Thyroid gland (tissue), 4 donors: ENCODE results near the gene CFAP299. TPM values are rescaled to one million over a fixed set of nuclear protein-coding genes. Genes with fewer than 3 reads are reported as not detected.

Experiments used
- DNase-seq, 2 donors: peaks; one replicate each; pipeline ENCODE4 v3.0.0-alpha.2; 2019
- H3K27ac ChIP-seq, 3 donors: fragments of 200-600 bp; sonication (generic); 1 replicate in 2 of 3; 2 replicates in 1 of 3; pipeline ENCODE4 v1.5.1; 2016 to 2019; ENCODE audit warnings: mild to moderate bottlenecking in 1 of 3, moderate library complexity in 1 of 3
- H3K27me3 ChIP-seq: fragments of 200-600 bp; sonication (generic); one replicate; pipeline ENCODE4 v1.5.1; 2019
- H3K36me3 ChIP-seq, 2 donors: fragments of 200-600 bp; sonication (generic); one replicate each; pipeline ENCODE4 v1.5.1; 2016 to 2019
- H3K4me1 ChIP-seq, 2 donors: fragments of 200-600 bp; sonication (generic); one replicate each; pipeline ENCODE4 v1.5.1; 2017 to 2019
- H3K4me3 ChIP-seq, 3 donors: fragments of 200-600 bp; sonication (generic); replicated peaks in 1 of 3; 1 replicate in 2 of 3; 2 replicates in 1 of 3; pipeline ENCODE4 v1.5.1; 2016; ENCODE audit warnings: mild to moderate bottlenecking in 1 of 3
- H3K9me3 ChIP-seq: fragments of 200-600 bp; sonication (generic); one replicate; pipeline ENCODE4 v1.5.1; 2017
- POLR2A ChIP-seq, 2 donors: fragments of 450-650 bp; IDR thresholded peaks; one replicate each; pipeline ENCODE4 v1.6.1; 2017; ENCODE audit warnings: antibody characterized with exemption in 2 of 2, mild to moderate bottlenecking in 2 of 2, moderate library complexity in 1 of 2
- WGBS, 2 donors: methylation state at CpG; one replicate each; pipeline ENCODE4 v1.1.5; 2017; 5-methylcytosine and 5-hydroxymethylcytosine counted together
- intact Hi-C: fragments of 100-400 bp; cut with DNase I; formaldehyde crosslinking; loops from one replicate; pipeline ENCODE4 v1.15.1; 2023
- total RNA-seq, 4 donors: library from RNA; depleted of rRNA; stranded (reverse); fragments of >200 nt; gene quantifications; one replicate each; pipeline ENCODE4 v1.2.3, GENCODE V29; 2016
- TF ChIP-seq, protein P1 (sequence below), 6 experiments: fragments of 200-600 bp in 3 of 6; fragments of 450-650 bp in 3 of 6; sonication (generic) in 3 of 6; IDR thresholded peaks; one replicate each; pipeline ENCODE4 v1.5.1; 2016 to 2019; ENCODE audit warnings: antibody characterized with exemption in 6 of 6, mild to moderate bottlenecking in 2 of 6, inconsistent platforms in 1 of 6, moderate library complexity in 1 of 6

The CFAP299 gene
- total RNA-seq, 4 donors from 2014 or later: 1.3 to 2.8 (median 2.7) TPM; not detected in 1

DNA sequence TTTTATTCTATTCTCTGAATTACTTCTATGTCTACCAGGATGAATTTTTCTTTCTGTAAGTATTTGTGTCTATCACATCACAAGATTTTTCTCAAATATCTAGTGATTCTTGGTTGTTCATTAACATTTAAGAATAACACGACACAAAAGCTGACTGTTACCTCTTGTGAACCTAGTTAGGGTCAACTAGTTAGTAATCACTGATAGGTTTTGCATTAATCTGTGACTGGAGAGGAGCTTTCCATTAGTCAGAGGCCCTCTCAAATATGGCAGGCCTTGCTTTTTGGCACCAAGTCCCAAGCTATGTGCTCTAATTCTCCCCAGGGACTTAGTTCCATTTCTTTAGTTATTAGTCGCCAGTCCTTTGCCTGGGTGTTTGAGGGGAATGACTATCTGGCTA lies 259.2 kb downstream of the CFAP299 start:
- Histone ChIP-seq H3K36me3 (no peaks in the 10 kb centered on the region), H3K9me3 (no peaks in the 10 kb centered on the region), H3K4me1 (no peaks in the 10 kb centered on the region), H3K4me3 (no peak overlapping the region), H3K27ac (no peak overlapping the region), H3K27me3 (no peaks in the 10 kb centered on the region)
- intact Hi-C loops: no loop called here
- TF ChIP-seq, protein P1, sequence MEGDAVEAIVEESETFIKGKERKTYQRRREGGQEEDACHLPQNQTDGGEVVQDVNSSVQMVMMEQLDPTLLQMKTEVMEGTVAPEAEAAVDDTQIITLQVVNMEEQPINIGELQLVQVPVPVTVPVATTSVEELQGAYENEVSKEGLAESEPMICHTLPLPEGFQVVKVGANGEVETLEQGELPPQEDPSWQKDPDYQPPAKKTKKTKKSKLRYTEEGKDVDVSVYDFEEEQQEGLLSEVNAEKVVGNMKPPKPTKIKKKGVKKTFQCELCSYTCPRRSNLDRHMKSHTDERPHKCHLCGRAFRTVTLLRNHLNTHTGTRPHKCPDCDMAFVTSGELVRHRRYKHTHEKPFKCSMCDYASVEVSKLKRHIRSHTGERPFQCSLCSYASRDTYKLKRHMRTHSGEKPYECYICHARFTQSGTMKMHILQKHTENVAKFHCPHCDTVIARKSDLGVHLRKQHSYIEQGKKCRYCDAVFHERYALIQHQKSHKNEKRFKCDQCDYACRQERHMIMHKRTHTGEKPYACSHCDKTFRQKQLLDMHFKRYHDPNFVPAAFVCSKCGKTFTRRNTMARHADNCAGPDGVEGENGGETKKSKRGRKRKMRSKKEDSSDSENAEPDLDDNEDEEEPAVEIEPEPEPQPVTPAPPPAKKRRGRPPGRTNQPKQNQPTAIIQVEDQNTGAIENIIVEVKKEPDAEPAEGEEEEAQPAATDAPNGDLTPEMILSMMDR (IDR thresholded peaks at IDR 0.05): no peak
- no peak for TF ChIP-seq POLR2A (IDR thresholded peaks at IDR 0.05)
- no peak for DNase-seq
- 91 to 93% methylated on average over 2 of the region's 2 CpGs for WGBS, 2 donors

DNA sequence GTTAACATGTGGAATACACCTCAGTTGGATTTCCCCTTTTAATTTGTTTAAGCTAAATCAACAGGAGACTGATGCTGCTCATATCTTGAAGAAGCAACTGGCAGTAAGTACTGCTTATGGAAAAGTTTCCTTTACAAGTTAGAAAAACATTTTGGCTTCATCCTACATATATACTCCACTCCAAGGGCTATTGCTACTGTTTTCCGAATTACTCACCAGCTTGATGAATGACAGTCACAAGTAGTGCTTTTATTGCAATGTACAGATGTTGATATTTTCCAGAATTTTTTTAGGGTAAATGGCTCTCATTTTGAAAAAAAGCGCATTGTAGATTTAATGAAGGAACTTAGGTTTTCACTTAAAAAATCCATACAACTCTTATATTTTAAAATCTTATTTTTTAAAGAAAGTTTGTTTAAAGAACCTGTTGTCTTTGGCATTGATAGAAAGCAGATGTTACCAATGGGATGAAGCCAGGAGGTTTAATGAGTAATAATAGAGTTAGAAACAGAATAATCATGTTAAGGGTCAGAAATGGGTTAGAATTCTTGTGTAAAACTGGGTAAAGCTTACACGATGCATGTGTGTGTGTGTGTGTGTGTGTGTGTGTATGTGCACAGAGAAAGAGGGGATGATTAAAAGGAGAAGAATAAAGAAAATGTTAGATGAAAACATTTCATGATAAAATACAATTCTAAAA lies 272.9 kb downstream of the CFAP299 start:
- TF ChIP-seq, protein P1 (IDR thresholded peaks at IDR 0.05): no peak
- TF ChIP-seq POLR2A (IDR thresholded peaks at IDR 0.05): no peak
- Histone ChIP-seq H3K4me1 (no peaks in the 10 kb centered on the region), H3K27me3 (no peaks in the 10 kb centered on the region), H3K9me3 (no peaks in the 10 kb centered on the region), H3K4me3 (no peak overlapping the region), H3K36me3 (no peaks in the 10 kb centered on the region), H3K27ac (no peak overlapping the region)
- intact Hi-C loops: no loop called here
- no peak for DNase-seq
- WGBS, 2 donors: 58 to 79% methylated on average over 3 of the region's 3 CpGs

DNA sequence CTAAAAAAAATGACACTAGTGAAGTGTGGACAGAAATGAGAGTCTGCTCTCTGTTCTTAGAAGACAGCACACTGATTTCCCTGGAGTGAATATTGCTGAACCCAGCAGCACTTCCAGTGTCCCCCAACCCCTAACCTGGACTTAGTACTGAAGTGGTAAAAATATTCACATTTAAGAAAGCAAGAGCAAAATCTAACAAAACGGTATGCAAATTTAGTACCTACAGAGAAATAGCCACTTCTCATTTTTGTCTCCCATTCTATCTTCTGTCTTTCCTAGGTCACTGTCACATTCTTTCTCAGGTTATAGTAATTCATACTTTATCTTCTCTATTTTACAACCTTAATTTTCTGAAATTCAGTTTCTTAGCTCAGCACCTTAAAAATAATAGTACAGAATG lies 274.7 kb downstream of the CFAP299 start:
- no peaks in the 10 kb centered on the region for H3K9me3 ChIP-seq
- intact Hi-C loops: no loop called here
- DNase-seq: no peak
- no peaks in the 10 kb centered on the region for H3K36me3 ChIP-seq
- no peak overlapping the region for H3K4me3 ChIP-seq
- WGBS, 2 donors: 88 to 92% methylated on average over 1 of the region's 1 CpG
- no peaks in the 10 kb centered on the region for H3K27me3 ChIP-seq
- no peaks in the 10 kb centered on the region for H3K4me1 ChIP-seq
- no peak for TF ChIP-seq POLR2A (IDR thresholded peaks at IDR 0.05)
- TF ChIP-seq, protein P1 (IDR thresholded peaks at IDR 0.05): no peak
- no peak overlapping the region for H3K27ac ChIP-seq

DNA sequence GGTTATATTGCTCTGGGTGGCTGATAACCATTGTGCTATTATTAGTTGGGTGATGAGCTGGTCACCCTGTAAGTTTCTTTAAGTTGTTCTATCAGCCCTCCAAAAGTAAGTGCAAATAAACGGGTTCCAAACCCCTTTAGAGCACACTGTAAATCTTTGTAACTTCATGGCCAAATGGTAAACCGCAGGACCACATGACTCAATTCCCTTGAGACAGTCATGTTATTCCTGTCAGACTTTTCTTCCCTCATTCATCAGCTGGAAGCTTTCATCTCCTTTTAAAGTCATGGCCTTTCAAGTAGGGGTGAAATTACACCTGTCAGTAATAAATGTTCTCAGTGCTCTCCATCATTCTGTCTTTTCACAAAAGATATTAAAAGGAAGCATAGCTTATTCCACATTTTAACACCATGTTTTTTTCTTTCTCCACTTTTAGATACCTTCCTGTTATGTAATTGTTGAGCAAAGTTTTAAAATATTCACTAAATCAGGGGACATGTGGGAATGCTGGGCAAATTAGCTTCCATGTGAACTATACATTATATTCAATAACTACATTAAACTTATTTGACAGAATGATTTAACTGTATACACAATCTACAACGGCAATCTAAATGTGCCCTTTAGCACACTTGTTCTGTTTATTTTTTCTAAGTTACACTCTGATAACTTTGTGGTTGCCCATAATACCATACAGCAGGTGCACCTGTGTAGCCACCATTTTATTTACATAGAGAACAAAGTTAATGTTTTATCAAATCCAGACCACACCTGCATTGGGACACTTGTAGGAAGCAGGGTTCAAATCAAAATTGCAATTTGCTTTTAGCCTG lies 275.5 kb downstream of the CFAP299 start:
- DNase-seq: no peak
- TF ChIP-seq POLR2A (IDR thresholded peaks at IDR 0.05): no peak
- TF ChIP-seq, protein P1 (IDR thresholded peaks at IDR 0.05): no peak
- no peaks in the 10 kb centered on the region for H3K27me3 ChIP-seq
- intact Hi-C loops: no loop called here
- no peak overlapping the region for H3K4me3 ChIP-seq
- WGBS, 2 donors: 45 to 48% methylated on average over 3 of the region's 3 CpGs
- no peaks in the 10 kb centered on the region for H3K9me3 ChIP-seq
- H3K4me1 ChIP-seq: no peaks in the 10 kb centered on the region
- H3K36me3 ChIP-seq: no peaks in the 10 kb centered on the region
- H3K27ac ChIP-seq: no peak overlapping the region

DNA sequence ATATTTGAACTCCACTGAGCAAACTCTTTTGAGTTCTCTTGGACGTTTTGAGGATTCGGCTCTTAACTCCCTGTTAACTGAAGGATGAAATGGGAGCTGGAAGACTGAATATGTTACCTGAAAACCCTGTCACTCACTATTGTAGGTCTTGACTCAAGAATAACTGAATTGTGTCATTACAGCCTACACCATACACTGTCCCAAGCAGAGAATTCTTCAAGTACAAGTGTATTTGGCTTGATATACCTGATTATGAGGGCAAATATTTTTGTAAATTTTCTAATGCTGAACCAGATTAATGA lies 276.1 kb downstream of the CFAP299 start:
- Histone ChIP-seq H3K4me3 (no peak overlapping the region), H3K27ac (no peak overlapping the region), H3K4me1 (no peaks in the 10 kb centered on the region), H3K36me3 (no peaks in the 10 kb centered on the region), H3K9me3 (no peaks in the 10 kb centered on the region), H3K27me3 (no peaks in the 10 kb centered on the region)
- intact Hi-C loops: no loop called here
- no peak for DNase-seq
- WGBS, 2 donors: 53 to 59% methylated on average over 2 of the region's 2 CpGs
- no peak for TF ChIP-seq POLR2A (IDR thresholded peaks at IDR 0.05)
